DOHH2 (cell line): ENCODE measurements around the gene LENG9.

Source experiments
- H3F3A ChIP-seq: fragments of 200-600 bp; sonication (generic), shearing (Covaris generic); 2 replicates; pipeline ENCODE4 v1.6.0; 2016; ENCODE audit warnings: antibody characterized with exemption, mild to moderate bottlenecking; ENCODE audit not compliant: control insufficient read depth, insufficient read depth
- H3K27ac ChIP-seq: fragments of 200-600 bp; sonication (generic); 2 replicates; pipeline ENCODE4 v1.5.1; 2014; ENCODE audit warnings: low read depth, mild to moderate bottlenecking, low read length, moderate library complexity
- H3K27me3 ChIP-seq: fragments of 200-600 bp; sonication (generic); 2 replicates; pipeline ENCODE4 v1.6.1; 2014; ENCODE audit warnings: mild to moderate bottlenecking, low read length, mixed read lengths; ENCODE audit not compliant: control insufficient read depth
- H3K36me3 ChIP-seq: fragments of 200-600 bp; sonication (generic); 2 replicates; pipeline ENCODE4 v1.6.1; 2014; ENCODE audit warnings: mild to moderate bottlenecking, low read length, moderate library complexity, mixed read lengths; ENCODE audit not compliant: control insufficient read depth
- H3K4me1 ChIP-seq: fragments of 200-600 bp; sonication (generic); 2 replicates; pipeline ENCODE4 v1.6.1; 2014; ENCODE audit warnings: mild to moderate bottlenecking, low read length, mixed read lengths; ENCODE audit not compliant: control insufficient read depth
- H3K4me2 ChIP-seq: fragments of 200-600 bp; sonication (generic); 2 replicates; pipeline ENCODE4 v1.6.0; 2014; ENCODE audit warnings: mild to moderate bottlenecking, low read length, moderate library complexity
- H3K4me3 ChIP-seq: fragments of 200-600 bp; sonication (generic); 2 replicates; pipeline ENCODE4 v1.5.1; 2014; ENCODE audit warnings: mild to moderate bottlenecking, low read length, mixed read lengths
- H3K79me2 ChIP-seq: fragments of 200-600 bp; sonication (generic); 2 replicates; pipeline ENCODE4 v1.6.1; 2014; ENCODE audit warnings: mild to moderate bottlenecking, low read length, mixed read lengths; ENCODE audit not compliant: control insufficient read depth
- H3K9me2 ChIP-seq: fragments of 200-600 bp; sonication (generic); replicated peaks from 2 replicates; pipeline ENCODE4 v1.6.1; 2014; ENCODE audit warnings: mild to moderate bottlenecking, low read length, mixed read lengths; ENCODE audit not compliant: control insufficient read depth
- H3K9me3 ChIP-seq: fragments of 200-600 bp; sonication (generic); 2 replicates; pipeline ENCODE4 v1.6.1; 2014; ENCODE audit warnings: antibody characterized with exemption, low read length, mixed read lengths; ENCODE audit not compliant: control insufficient read depth, insufficient read depth
- H4K20me1 ChIP-seq: fragments of 200-600 bp; sonication (generic); 2 replicates; pipeline ENCODE4 v1.6.0; 2014; ENCODE audit warnings: low read depth, mild to moderate bottlenecking, antibody characterized with exemption, low read length, moderate library complexity; ENCODE audit not compliant: control insufficient read depth, insufficient read depth
- CTCF ChIP-seq: fragments of 200-600 bp; sonication (generic); IDR thresholded peaks from one replicate; pipeline ENCODE4 v1.5.1; 2014; ENCODE audit warnings: antibody characterized with exemption, mild to moderate bottlenecking, low read depth, low read length; ENCODE audit not compliant: poor library complexity, severe bottlenecking
- EZH2phosphoT487 ChIP-seq: fragments of 200-600 bp; sonication (generic); IDR thresholded peaks from 2 replicates; pipeline ENCODE4 v1.6.1; 2017; ENCODE audit warnings: borderline replicate concordance, mild to moderate bottlenecking, antibody characterized with exemption, low read length, moderate library complexity, mixed read lengths

Gene LENG9

GRCh38 chr19:54434873-54435214 lies 28.7 kb downstream of the LENG9 start:
- TF ChIP-seq EZH2phosphoT487 (no peak), CTCF (no peak)
- H3K9me3 ChIP-seq: no peaks in the 10 kb centered on the region
- H3K4me3 ChIP-seq: no peak overlapping the region
- no peak overlapping the region for H3K4me2 ChIP-seq
- H3K4me1 ChIP-seq: peaks cover 2% of the 10 kb centered on the region; the same call in 1 of the 2 replicates
- H3F3A ChIP-seq: no peaks in the 10 kb centered on the region
- peaks cover 10% of the 10 kb centered on the region for H4K20me1 ChIP-seq
- H3K27me3 ChIP-seq: peaks cover 6% of the 10 kb centered on the region
- H3K9me2 ChIP-seq: no peaks in the 10 kb centered on the region
- H3K27ac ChIP-seq: no peak overlapping the region
- H3K36me3 ChIP-seq: peaks cover 4% of the 10 kb centered on the region; the same call in 1 of the 2 replicates
- no peaks in the 10 kb centered on the region for H3K79me2 ChIP-seq

GRCh38 chr19:54434112-54434872 lies 29.3 kb downstream of the LENG9 start:
- H3K4me2 ChIP-seq: no peak overlapping the region
- no peaks in the 10 kb centered on the region for H3K9me2 ChIP-seq
- H3K4me1 ChIP-seq: peaks cover 2% of the 10 kb centered on the region; the same call in 1 of the 2 replicates
- no peaks in the 10 kb centered on the region for H3K79me2 ChIP-seq
- H3K36me3 ChIP-seq: peaks cover 4% of the 10 kb centered on the region; the same call in 1 of the 2 replicates
- H4K20me1 ChIP-seq: peaks cover 10% of the 10 kb centered on the region
- no peaks in the 10 kb centered on the region for H3K9me3 ChIP-seq
- TF ChIP-seq EZH2phosphoT487 (no peak), CTCF (no peak)
- no peak overlapping the region for H3K27ac ChIP-seq
- H3F3A ChIP-seq: no peaks in the 10 kb centered on the region
- no peak overlapping the region for H3K4me3 ChIP-seq
- peaks cover 11% of the 10 kb centered on the region for H3K27me3 ChIP-seq

DNA sequence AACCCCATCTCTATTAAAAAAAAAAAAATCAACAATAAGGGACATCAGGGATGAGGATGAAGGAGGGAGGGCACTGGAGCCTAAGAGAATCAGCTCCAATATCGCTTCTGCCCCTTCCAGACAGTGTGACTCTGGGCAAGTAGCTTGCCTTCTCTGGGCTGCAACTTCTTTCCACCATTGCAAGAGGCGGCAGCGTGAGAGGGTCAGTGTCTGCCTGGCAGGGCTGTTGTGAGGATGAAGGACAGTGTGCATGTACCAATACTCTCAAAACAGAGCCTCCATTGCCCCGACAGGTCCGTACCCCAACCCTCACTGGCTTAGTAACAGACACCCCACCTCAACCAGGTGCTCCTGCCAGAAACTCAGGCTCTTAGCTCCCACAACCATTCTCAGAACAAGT lies 29.9 kb downstream of the LENG9 start:
- Histone ChIP-seq H3K9me3 (no peaks in the 10 kb centered on the region), H3F3A (no peaks in the 10 kb centered on the region), H3K36me3 (no peaks in the 10 kb centered on the region), H4K20me1 (peaks cover 8% of the 10 kb centered on the region), H3K4me2 (no peak overlapping the region), H3K27ac (no peak overlapping the region), H3K9me2 (no peaks in the 10 kb centered on the region), H3K4me1 (peaks cover 2% of the 10 kb centered on the region; the same call in 1 of the 2 replicates), H3K27me3 (peaks cover 13% of the 10 kb centered on the region), H3K79me2 (no peaks in the 10 kb centered on the region), H3K4me3 (no peak overlapping the region)
- TF ChIP-seq CTCF (no peak), EZH2phosphoT487 (no peak)
